ENCODE results near the gene CMTM8.

CMTM8 gene

GRCh38 chr3:32395496-32395895, 157.0 kb downstream of the CMTM8 start:
- Histone ChIP-seq H3K79me2 (ENCODE audit: low read length) (peaks cover 72% of the 10 kb centered on the region), H3K4me3 (ENCODE audit: low read length) (no peak overlapping the region)

GRCh38 chr3:32397941-32398340, 159.5 kb downstream of the CMTM8 start:
- Histone ChIP-seq H3K79me2 (ENCODE audit: low read length) (peaks cover 78% of the 10 kb centered on the region), H3K36me3 (replicated peaks; ENCODE audit: low read depth, low read length) (peaks cover 6% of the 10 kb centered on the region), H3K27ac (ENCODE audit: low read length) (no peak overlapping the region), H3K4me2 (ENCODE audit: low read length) (no peak overlapping the region), H2AFZ (ENCODE audit: low read depth, low read length) (no peak overlapping the region), H3K4me1 (ENCODE audit: low read length) (peaks cover 37% of the 10 kb centered on the region), H3K9me3 (ENCODE audit: insufficient read depth, low read length) (no peaks in the 10 kb centered on the region), H3K4me3 (ENCODE audit: low read length) (no peak overlapping the region), H4K20me1 (ENCODE audit: insufficient read depth, low read length) (0 out of 2 replicates have a peak, but pooled peaks cover 7% of the 10 kb centered on the region), H3K9ac (ENCODE audit: low read length) (no peak overlapping the region), H3K27me3 (ENCODE audit: low read depth, low read length) (no peaks in the 10 kb centered on the region)
- no peak for TF ChIP-seq EZH2phosphoT487 (IDR thresholded peaks at IDR 0.05; ENCODE audit: low read depth)
- TF ChIP-seq CTCF (IDR thresholded peaks at IDR 0.05; ENCODE audit: low read depth, low read length): no peak

More at GRCh38 chr3:32395496-32395895, 157.0 kb downstream of the CMTM8 start:
- H3K27ac ChIP-seq (ENCODE audit: low read length): no peak overlapping the region
- H3K27me3 ChIP-seq (ENCODE audit: low read depth, low read length): no peaks in the 10 kb centered on the region
- peaks cover 6% of the 10 kb centered on the region for H3K36me3 ChIP-seq (replicated peaks; ENCODE audit: low read depth, low read length)
- H3K4me1 ChIP-seq (ENCODE audit: low read length): peaks cover 30% of the 10 kb centered on the region
- H3K4me2 ChIP-seq (ENCODE audit: low read length): no peak overlapping the region
- TF ChIP-seq CTCF (IDR thresholded peaks at IDR 0.05; ENCODE audit: low read depth, low read length) (no peak), EZH2phosphoT487 (IDR thresholded peaks at IDR 0.05; ENCODE audit: low read depth) (no peak)
- no peaks in the 10 kb centered on the region for H3K9me3 ChIP-seq (ENCODE audit: insufficient read depth, low read length)
- H2AFZ ChIP-seq (ENCODE audit: low read depth, low read length): no peak overlapping the region
- H3K9ac ChIP-seq (ENCODE audit: low read length): no peak overlapping the region
- 0 out of 2 replicates have a peak, but pooled peaks cover 7% of the 10 kb centered on the region for H4K20me1 ChIP-seq (ENCODE audit: insufficient read depth, low read length)

GRCh38 chr3:32398531-32398930, 160.1 kb downstream of the CMTM8 start:
- no peaks in the 10 kb centered on the region for H3K9me3 ChIP-seq (ENCODE audit: insufficient read depth, low read length)
- peak overlapping the region; percentile 38 for H3K4me2 ChIP-seq (ENCODE audit: low read length)
- H3K27ac ChIP-seq (ENCODE audit: low read length): no peak overlapping the region
- no peak overlapping the region for H2AFZ ChIP-seq (ENCODE audit: low read depth, low read length)
- H3K36me3 ChIP-seq (replicated peaks; ENCODE audit: low read depth, low read length): peaks cover 6% of the 10 kb centered on the region
- H4K20me1 ChIP-seq (ENCODE audit: insufficient read depth, low read length): 0 out of 2 replicates have a peak, but pooled peaks cover 7% of the 10 kb centered on the region
- H3K27me3 ChIP-seq (ENCODE audit: low read depth, low read length): no peaks in the 10 kb centered on the region
- TF ChIP-seq EZH2phosphoT487 (IDR thresholded peaks at IDR 0.05; ENCODE audit: low read depth) (no peak), CTCF (IDR thresholded peaks at IDR 0.05; ENCODE audit: low read depth, low read length) (no peak)
- H3K9ac ChIP-seq (ENCODE audit: low read length): no peak overlapping the region
- peak overlapping the region; percentile 42 for H3K4me3 ChIP-seq (ENCODE audit: low read length)
- peaks cover 78% of the 10 kb centered on the region for H3K79me2 ChIP-seq (ENCODE audit: low read length)
- peaks cover 38% of the 10 kb centered on the region for H3K4me1 ChIP-seq (ENCODE audit: low read length)

- Histone ChIP-seq H3K36me3 (replicated peaks; ENCODE audit: low read depth, low read length) (peaks cover 6% of the 10 kb centered on the region), H4K20me1 (ENCODE audit: insufficient read depth, low read length) (0 out of 2 replicates have a peak, but pooled peaks cover 5% of the 10 kb centered on the region), H3K9ac (ENCODE audit: low read length) (no peak overlapping the region), H3K27me3 (ENCODE audit: low read depth, low read length) (no peaks in the 10 kb centered on the region), H3K4me3 (ENCODE audit: low read length) (peak overlapping the region; percentile 42), H3K4me2 (ENCODE audit: low read length) (peak overlapping the region; percentile 38), H3K4me1 (ENCODE audit: low read length) (peaks cover 41% of the 10 kb centered on the region), H3K9me3 (ENCODE audit: insufficient read depth, low read length) (no peaks in the 10 kb centered on the region), H3K79me2 (ENCODE audit: low read length) (peaks cover 75% of the 10 kb centered on the region), H2AFZ (ENCODE audit: low read depth, low read length) (no peak overlapping the region), H3K27ac (ENCODE audit: low read length) (no peak overlapping the region)
- no peak for TF ChIP-seq EZH2phosphoT487 (IDR thresholded peaks at IDR 0.05; ENCODE audit: low read depth)
- peak; percentile 83 for TF ChIP-seq CTCF (IDR thresholded peaks at IDR 0.05; ENCODE audit: low read depth, low read length)
Observed at GRCh38 chr3:32399030-32399620, 160.6 kb downstream of the CMTM8 start.

Measured in OCI-LY3 (cell line).